ENCODE results near the gene SMARCB1.

GRCh38 chr22:23784215-23784732 lies 2.5 kb upstream of the SMARCB1 start:
- TF ChIP-seq POLR2AphosphoS5 (IDR thresholded peaks at IDR 0.05; ENCODE audit: low read depth, low read length) (no peak), EP300 (IDR thresholded peaks at IDR 0.05; ENCODE audit: borderline replicate concordance in 1 of 2, low read depth in 1 of 2, low read length in 1 of 2) (no peak), CTCF (IDR thresholded peaks at IDR 0.05) (no peak), FOXM1 (IDR thresholded peaks at IDR 0.05; ENCODE audit: low read depth) (no peak), TCF12 (IDR thresholded peaks at IDR 0.05) (no peak)
- TF ChIP-seq, protein P1, sequence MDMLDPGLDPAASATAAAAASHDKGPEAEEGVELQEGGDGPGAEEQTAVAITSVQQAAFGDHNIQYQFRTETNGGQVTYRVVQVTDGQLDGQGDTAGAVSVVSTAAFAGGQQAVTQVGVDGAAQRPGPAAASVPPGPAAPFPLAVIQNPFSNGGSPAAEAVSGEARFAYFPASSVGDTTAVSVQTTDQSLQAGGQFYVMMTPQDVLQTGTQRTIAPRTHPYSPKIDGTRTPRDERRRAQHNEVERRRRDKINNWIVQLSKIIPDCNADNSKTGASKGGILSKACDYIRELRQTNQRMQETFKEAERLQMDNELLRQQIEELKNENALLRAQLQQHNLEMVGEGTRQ (IDR thresholded peaks at IDR 0.05; ENCODE audit: borderline replicate concordance, low read depth, low read length): no peak

Measured in SK-N-SH (cell line).